ENCODE data around the gene ECHDC3.
"Not testable (repeated sequence)": the region's sequence is repeated elsewhere in the genome, so short reads cannot be mapped to it uniquely, and the experiment has no call there.

Gene ECHDC3

GRCh38 chr10:11715815-11716494 lies 26.2 kb upstream of the ECHDC3 start:
- no peak for DNase-seq (ENCODE audit: low read depth in 1 of 2, low spot score in 1 of 2)

DNA sequence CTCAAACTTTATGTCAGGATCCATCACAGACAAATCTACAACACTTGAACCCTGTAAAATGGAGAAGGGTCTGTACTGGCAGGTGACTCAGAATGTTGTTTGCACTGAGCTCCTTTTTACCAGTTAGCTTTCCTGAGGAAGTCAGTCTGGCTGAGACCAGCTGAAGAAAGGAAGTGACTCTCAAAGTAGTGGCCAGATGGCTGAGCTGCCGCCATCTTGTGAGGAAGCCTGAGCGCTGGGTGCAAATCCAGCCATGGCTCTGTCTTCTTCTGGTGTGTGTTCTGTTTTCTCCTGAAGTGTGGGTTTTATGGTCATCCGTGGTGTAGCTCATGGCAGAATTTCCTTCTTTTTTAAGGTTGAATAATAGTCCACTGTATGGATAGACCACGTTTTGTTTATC lies 25.5 kb upstream of the ECHDC3 start:
- no peak for DNase-seq (ENCODE audit: low read depth in 1 of 2, low spot score in 1 of 2)

DNA sequence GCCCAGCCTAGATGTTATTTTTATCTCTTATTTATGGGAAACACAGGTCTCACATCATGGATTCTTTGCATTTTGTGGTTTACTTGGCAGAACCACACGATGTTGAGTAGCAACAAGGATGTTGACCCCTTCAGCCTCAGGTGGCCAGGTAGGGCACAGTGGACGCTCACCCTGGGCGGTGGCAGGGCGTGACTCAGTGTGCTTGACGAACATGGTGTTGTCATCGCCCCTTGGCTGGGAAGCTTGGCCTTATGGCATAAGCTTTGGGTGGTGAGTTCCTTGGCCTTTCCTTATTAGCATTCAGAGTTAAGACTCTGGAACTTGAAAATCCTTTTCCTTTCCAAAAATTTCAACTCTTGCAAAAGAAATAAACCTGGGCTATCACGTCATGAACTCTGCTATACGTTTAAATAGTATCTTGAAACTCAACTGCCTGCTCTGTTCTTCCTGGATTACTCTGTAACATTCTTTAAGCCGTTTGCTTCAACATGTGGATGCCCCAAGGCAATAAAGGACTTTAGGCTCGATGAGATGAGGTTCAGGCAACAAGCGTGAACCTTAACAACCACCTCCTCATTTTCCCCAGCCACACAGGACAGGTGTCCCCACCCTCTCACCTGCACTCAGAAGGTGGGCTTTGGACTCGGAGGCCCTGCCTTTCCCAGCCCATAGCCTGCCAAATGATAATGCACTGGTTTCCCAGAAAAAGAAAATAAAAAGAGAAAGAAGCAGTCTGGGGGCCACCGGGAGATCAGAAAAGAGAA lies 22.5 kb upstream of the ECHDC3 start:
- DNase-seq (ENCODE audit: low read depth in 1 of 2, low spot score in 1 of 2): no peak

GRCh38 chr10:11720260-11720741 lies 21.9 kb upstream of the ECHDC3 start:
- no peak for DNase-seq (ENCODE audit: low read depth in 1 of 2, low spot score in 1 of 2)

- no peak for DNase-seq (ENCODE audit: low read depth in 1 of 2, low spot score in 1 of 2)
These were observed 20.4 kb upstream of the ECHDC3 start for GRCh38 chr10:11721806-11722205.

DNA sequence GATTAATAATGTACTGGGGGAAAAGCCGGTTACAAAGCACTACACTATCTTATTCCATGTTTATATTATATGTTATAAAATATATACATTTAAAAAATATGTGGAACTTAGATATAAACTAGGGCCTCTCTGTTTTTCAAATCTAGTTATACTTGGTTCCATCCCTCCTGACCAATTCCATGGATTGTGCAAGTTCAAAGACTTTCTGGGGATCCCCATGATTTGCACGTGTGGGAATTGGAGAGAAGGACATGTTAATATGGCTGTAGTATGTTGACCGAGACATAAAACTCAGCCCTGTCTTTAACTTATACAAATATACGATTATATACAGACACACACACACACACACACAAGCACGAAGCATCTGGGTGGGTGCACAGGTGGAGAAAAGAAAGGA lies 18.8 kb upstream of the ECHDC3 start:
- DNase-seq (ENCODE audit: low read depth in 1 of 2, low spot score in 1 of 2): no peak

DNA sequence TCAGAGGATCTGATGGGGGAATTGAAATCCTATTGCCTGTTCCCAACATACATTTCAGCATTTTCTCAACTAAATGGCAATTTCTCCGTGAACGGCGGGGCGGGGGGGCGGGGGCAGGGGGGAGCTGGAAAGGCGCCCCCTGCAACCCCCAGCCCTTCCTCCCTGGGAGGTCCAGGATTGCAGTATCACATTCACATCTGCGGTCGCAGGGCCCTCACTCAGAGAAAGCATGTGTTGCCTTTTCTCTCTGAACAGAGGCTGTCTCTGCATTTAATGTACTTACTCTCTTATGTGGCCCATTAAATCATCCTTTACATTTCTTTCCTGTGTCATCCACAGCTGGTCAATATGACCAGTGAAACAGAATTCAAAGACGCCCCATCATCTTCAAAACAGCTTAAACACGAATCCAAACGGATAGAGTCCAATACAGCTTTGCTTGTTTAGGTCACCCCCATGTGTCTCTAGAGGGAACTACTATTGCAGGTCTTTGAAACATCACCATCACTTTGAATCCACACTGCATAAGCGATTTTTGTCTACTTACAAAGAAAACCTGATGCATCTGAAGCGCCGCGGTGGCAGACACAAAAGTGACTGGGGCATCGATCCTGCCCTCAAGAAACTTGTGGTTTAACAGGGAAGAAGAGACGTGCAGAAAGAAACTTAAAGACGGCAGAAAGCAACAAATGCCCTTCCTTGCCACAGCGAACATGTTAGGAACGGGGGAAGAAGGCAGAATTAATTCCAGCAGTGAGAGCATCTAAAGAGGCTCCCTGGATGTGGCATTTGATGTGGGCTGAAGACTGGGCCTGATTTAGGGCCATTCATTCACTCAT lies 17.0 kb upstream of the ECHDC3 start:
- DNase-seq (ENCODE audit: low read depth in 1 of 2, low spot score in 1 of 2): no peak

DNA sequence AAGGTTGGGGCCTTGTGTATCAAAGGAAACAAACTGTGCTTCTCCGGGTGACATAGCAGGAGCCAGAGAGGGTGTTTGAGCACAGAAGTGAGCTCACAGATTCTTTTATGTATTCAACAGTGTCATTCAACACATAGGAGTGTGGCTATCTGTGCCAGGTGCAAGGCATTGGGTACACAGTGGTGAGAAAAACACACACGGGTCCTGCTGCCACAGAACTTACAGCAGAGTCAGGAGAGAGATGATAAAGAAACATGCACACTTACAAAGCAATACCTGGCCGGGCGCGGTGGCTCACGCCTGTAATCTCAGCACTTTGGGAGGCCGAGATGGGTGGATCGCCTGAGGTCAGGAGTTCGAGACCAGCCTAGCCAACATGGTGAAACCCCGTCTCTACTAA lies 16.3 kb upstream of the ECHDC3 start:
- DNase-seq (ENCODE audit: low read depth in 1 of 2, low spot score in 1 of 2): no peak

DNA sequence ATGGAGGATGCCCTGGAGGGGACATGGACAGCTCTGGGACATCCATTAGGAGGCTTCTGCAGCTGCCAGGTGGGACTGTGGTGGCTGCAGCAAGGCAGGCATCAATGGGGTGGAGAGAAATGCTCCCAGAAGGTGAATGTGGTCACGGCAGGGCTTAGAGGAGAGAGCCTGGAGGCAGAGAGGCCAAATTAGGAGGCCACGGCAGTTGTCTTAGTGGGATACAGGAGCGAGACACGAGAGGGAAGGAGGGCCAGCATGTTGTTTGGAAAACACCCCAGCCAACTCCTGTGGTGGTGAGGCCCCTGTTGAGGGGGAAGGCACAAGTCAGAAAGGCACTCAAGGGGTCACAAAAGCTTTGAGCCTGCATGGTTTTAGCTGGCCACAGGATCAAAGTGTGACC lies 14.6 kb upstream of the ECHDC3 start:
- no peak for DNase-seq (ENCODE audit: low read depth in 1 of 2, low spot score in 1 of 2)

GRCh38 chr10:11728353-11728752 lies 13.8 kb upstream of the ECHDC3 start:
- DNase-seq (ENCODE audit: low read depth in 1 of 2, low spot score in 1 of 2): no peak

- DNase-seq (ENCODE audit: low read depth in 1 of 2, low spot score in 1 of 2): no peak
These were observed 12.3 kb upstream of the ECHDC3 start for GRCh38 chr10:11729790-11730315.

- no peak for DNase-seq (ENCODE audit: low read depth in 1 of 2, low spot score in 1 of 2)
These were observed 11.4 kb upstream of the ECHDC3 start for GRCh38 chr10:11730779-11731178.

DNA sequence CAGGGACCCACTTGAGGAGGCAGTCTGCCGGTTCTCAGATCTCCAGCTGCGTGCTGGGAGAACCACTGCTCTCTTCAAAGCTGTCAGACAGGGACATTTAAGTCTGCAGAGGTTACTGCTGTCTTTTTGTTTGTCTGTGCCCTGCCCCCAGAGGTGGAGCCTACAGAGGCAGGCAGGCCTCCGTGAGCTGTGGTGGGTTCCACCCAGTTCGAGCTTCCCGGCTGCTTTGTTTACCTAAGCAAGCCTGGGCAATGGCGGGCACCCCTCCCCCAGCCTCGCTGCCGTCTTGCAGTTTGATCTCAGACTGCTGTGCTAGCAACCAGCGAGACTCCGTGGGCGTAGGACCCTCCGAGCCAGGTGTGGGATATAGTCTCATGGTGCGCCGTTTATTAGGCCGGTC lies 5.4 kb upstream of the ECHDC3 start:
- not testable (repeated sequence) for DNase-seq (ENCODE audit: low read depth in 1 of 2, low spot score in 1 of 2)

DNA sequence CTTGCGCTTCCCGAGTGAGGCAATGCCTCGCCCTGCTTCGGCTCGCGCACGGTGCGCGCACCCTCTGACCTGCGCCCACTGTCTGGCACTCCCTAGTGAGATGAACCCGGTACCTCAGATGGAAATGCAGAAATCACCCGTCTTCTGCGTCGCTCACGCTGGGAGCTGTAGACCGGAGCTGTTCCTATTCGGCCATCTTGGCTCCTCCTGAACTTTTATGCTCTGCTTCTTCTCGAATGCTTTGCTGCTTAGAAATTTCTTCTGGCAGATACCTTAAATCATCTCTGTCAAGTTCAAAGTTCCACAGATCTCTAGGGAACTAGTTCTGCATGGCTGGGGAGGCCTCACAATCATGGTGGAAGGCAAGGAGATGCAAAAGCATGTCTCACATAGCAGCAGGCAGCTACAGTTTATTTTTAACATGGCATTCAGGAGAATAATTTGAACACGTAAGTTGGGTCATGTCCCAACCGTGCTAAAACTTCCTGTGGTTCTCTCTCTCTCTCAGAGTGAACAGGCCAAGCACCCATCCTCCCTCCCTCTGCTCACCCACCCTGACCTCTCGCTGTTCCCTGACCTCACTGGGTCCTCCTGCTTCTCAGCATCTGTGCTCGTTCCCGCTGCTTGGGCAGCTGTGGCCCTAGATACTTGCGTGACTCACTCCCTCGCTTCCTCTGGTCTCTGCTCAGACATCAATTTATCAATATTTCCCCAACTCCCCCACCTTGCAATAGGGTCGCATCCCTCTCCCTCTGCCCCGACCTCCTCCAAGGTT lies 4.7 kb upstream of the ECHDC3 start:
- not testable (repeated sequence) for DNase-seq (ENCODE audit: low read depth in 1 of 2, low spot score in 1 of 2)

GRCh38 chr10:11740907-11741306 lies 1.3 kb upstream of the ECHDC3 start:
- DNase-seq (ENCODE audit: low read depth in 1 of 2, low spot score in 1 of 2): no peak

DNA sequence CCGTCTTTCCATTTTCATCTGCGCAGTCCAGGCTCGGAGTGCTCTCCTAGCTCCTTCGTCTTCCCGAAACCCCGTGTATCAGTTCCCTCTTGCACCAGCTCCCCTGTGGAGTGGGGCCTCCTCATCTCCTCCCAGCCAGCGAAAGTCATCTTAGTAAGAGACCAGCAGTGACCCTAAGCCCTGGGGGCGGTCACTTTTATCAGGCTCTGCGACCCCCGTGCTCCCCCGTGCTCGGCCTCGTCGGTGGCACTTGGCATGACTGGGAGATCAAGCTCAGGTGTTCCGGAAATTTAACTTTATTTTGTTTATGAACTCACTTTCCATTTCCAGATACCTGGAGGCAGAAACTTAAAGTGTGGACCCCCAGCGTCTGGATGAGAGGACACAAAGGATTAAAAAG lies 574 bp upstream of the ECHDC3 start:
- DNase-seq (ENCODE audit: low read depth in 1 of 2, low spot score in 1 of 2): no peak

DNA sequence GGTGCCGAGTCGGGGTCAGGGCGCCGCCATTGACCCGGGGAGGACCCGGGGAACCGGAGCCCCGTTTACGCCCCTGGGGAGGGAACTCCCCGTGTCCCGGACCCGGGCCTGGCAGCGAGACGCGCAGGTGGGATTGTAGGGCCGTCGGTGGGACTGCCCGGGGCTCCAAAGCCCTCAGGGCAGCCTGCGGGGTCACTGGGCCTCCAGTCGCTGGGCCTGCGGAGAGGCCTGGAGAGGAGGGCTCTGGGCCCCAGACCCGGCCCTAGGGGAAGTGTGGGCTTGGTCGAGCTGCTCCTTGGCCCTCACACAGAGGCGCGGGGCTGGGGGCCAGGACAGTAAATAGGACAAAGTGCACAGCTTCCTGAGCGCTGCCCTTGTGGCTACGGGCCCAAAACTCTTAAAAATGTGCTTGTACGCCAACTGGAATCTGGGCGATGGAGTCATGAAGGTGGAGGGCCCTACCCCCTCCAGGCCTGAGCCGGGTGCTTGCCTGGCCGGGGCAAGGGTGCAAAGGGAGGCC lies 657 bp downstream of the ECHDC3 start:
- DNase-seq (ENCODE audit: low read depth in 1 of 2, low spot score in 1 of 2): no peak

GRCh38 chr10:11743461-11744338 lies 1.5 kb downstream of the ECHDC3 start:
- no peak for DNase-seq (ENCODE audit: low read depth in 1 of 2, low spot score in 1 of 2)

DNA sequence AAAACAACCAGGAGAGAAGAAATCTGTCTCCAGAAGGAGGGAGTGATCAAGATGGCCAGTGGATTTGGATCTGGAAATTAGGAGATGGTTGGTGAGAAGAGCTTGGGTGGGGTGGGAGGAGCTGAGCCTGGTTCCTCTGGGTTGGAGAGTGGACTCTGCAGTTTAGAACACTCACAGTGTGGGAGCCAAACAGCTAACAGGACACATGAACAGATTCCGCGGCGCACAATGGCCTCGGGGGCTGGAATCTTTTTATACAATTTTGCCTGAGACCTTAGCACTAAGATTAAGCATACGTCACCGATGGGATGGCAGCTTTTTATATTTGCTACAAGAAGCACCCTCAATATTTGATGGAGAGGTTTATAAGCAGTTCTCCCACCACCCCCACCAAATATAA lies 2.9 kb downstream of the ECHDC3 start:
- DNase-seq (ENCODE audit: low read depth in 1 of 2, low spot score in 1 of 2): no peak
